B cell (primary cell): Measurements from ENCODE around the gene GATAD2A. TPM values are rescaled to one million over a fixed set of nuclear protein-coding genes. Genes with fewer than 3 reads are reported as not detected.

Experiments
- ATAC-seq: fragments of 200-7000 bp; cut with Tn5 transposase; one replicate; pipeline ENCODE4 v1.10.0; 2021; ENCODE audit warnings: low read depth, mild to moderate bottlenecking, moderate number of reproducible peaks, moderate library complexity
- CTCF ChIA-PET: fragments of 350-600 bp; sonication (Branson Sonifier 250); formaldehyde crosslinking; loops from one replicate; lab custom pipeline; 2021; ENCODE audit warnings: antibody characterized with exemption, inconsistent platforms; lab: Charles Lee
- POLR2A ChIA-PET: fragments of 350-600 bp; sonication (Branson Sonifier 250); formaldehyde crosslinking; loops from one replicate; lab custom pipeline; 2021; ENCODE audit warnings: antibody characterized with exemption; lab: Charles Lee
- DNase-seq: peaks from one replicate; pipeline ENCODE4 v3.0.0; 2013
- H2AFZ ChIP-seq: 2 replicates; pipeline ENCODE4 v1.6.1; 2012; ENCODE audit warnings: mild to moderate bottlenecking, low read depth, low read length; ENCODE audit not compliant: insufficient read depth, poor library complexity, severe bottlenecking
- H3K27ac ChIP-seq, 2 donors: 1 replicate in 1 of 2; 2 replicates in 1 of 2; pipeline ENCODE4 v1.5.1; 2012 to 2013; ENCODE audit warnings: low read length in 2 of 2, mild to moderate bottlenecking in 2 of 2, moderate library complexity in 1 of 2
- H3K27me3 ChIP-seq, 4 experiments: fragments of 200-600 bp in 1 of 4; sonication (generic) in 1 of 4; replicated peaks in 1 of 4; 1 replicate in 2 of 4; 2 replicates in 2 of 4; pipeline versions ENCODE4 v1.6.1 to v1.7.0; 2013 to 2016; ENCODE audit warnings: low read length in 3 of 4, mild to moderate bottlenecking in 2 of 4, mixed read lengths in 1 of 4, moderate library complexity in 1 of 4; ENCODE audit not compliant: insufficient read depth in 4 of 4, control insufficient read depth in 3 of 4; ENCODE audit errors: control extremely low read depth in 1 of 4
- H3K36me3 ChIP-seq, 2 experiments: replicated peaks in 1 of 2; 1 replicate in 1 of 2; 2 replicates in 1 of 2; pipeline versions ENCODE4 v1.6.1 to v1.7.1; 2013; ENCODE audit warnings: low read length in 1 of 2; ENCODE audit not compliant: insufficient read depth in 2 of 2, control insufficient read depth in 1 of 2; ENCODE audit errors: control extremely low read depth in 1 of 2, extremely low read depth in 1 of 2
- H3K4me1 ChIP-seq, 2 donors: fragments of 200-600 bp in 1 of 2; sonication (generic) in 1 of 2; 1 replicate in 1 of 2; 2 replicates in 1 of 2; pipeline versions ENCODE4 v1.5.1 to v1.6.1; 2013 to 2017; ENCODE audit warnings: low read length in 2 of 2; ENCODE audit not compliant: control insufficient read depth in 2 of 2, insufficient read depth in 2 of 2
- H3K4me2 ChIP-seq: replicated peaks from 2 replicates; pipeline ENCODE3; 2012; ENCODE audit warnings: mild to moderate bottlenecking, low read depth, low read length; ENCODE audit not compliant: poor library complexity, severe bottlenecking
- H3K4me3 ChIP-seq, 5 experiments: fragments of 200-600 bp in 1 of 5; sonication (generic) in 1 of 5; 1 replicate in 3 of 5; 2 replicates in 2 of 5; pipeline versions ENCODE4 v1.5.1 to v1.7.0; 2011 to 2016; ENCODE audit warnings: low read length in 4 of 5, mild to moderate bottlenecking in 4 of 5, low read depth in 2 of 5, control low read depth in 1 of 5, moderate library complexity in 1 of 5; ENCODE audit not compliant: insufficient read depth in 1 of 5; ENCODE audit errors: control extremely low read depth in 1 of 5, extremely low read depth in 1 of 5
- H3K79me2 ChIP-seq: fragments of 200-600 bp; sonication (generic); one replicate; pipeline ENCODE4 v1.6.0; 2016; ENCODE audit warnings: low read length; ENCODE audit not compliant: control insufficient read depth, insufficient read depth
- H3K9ac ChIP-seq: fragments of 200-600 bp; sonication (generic); 2 replicates; pipeline ENCODE4 v1.6.1; 2017; ENCODE audit warnings: mild to moderate bottlenecking, low read length, moderate library complexity
- H3K9me3 ChIP-seq, 3 donors: one replicate each; pipeline versions ENCODE4 v1.6.1 to v1.7.1; 2013; ENCODE audit warnings: low read length in 2 of 3; ENCODE audit not compliant: control insufficient read depth in 2 of 3, insufficient read depth in 1 of 3; ENCODE audit errors: control extremely low read depth in 1 of 3
- H4K20me1 ChIP-seq: 2 replicates; pipeline ENCODE4 v1.6.0; 2012; ENCODE audit warnings: mild to moderate bottlenecking, low read length; ENCODE audit not compliant: insufficient read depth, control insufficient read depth, poor library complexity, severe bottlenecking
- H3K27ac Mint-ChIP-seq: one replicate; pipeline ENCODE4 v1.8.0; 2021; ENCODE audit warnings: mixed read lengths
- H3K27me3 Mint-ChIP-seq: one replicate; pipeline ENCODE4 v1.8.0; 2021; ENCODE audit warnings: mixed read lengths
- H3K4me1 Mint-ChIP-seq: one replicate; pipeline ENCODE4 v1.8.0; 2021; ENCODE audit warnings: mixed read lengths
- H3K4me3 Mint-ChIP-seq: one replicate; pipeline ENCODE4 v1.8.0; 2021; ENCODE audit warnings: mixed read lengths
- H3K9me3 Mint-ChIP-seq: one replicate; pipeline ENCODE4 v1.8.0; 2022; ENCODE audit warnings: mixed read lengths; ENCODE audit not compliant: insufficient read depth
- CTCF ChIP-seq: fragments of 200-600 bp; IDR thresholded peaks from one replicate; pipeline ENCODE4 v1.8.0; 2022; ENCODE audit warnings: antibody characterized with exemption, mild to moderate bottlenecking
- EZH2 ChIP-seq: IDR thresholded peaks from 2 replicates; pipeline ENCODE4 v1.6.1; 2012; ENCODE audit warnings: borderline replicate concordance, low read depth, mild to moderate bottlenecking, moderate library complexity, low read length; ENCODE audit not compliant: insufficient read depth, poor library complexity, severe bottlenecking
- WGBS: methylation state at CpG from one replicate; pipeline ENCODE4 v1.1.5; 2013; ENCODE audit warnings: missing lambda C conversion rate; ENCODE audit not compliant: insufficient coverage; 5-methylcytosine and 5-hydroxymethylcytosine counted together
- intact Hi-C: fragments of 100-400 bp; cut with micrococcal nuclease; formaldehyde crosslinking; loops from one replicate; pipeline ENCODE4 v1.10.0; 2022
- polyA plus RNA-seq: library from polyadenylated mRNA; depleted of rRNA; stranded (reverse); fragments of >200 nt; gene quantifications from 2 replicates; pipeline ENCODE4 v1.2.3, GENCODE V29; 2012
- total RNA-seq, 2 donors: library from RNA; stranded (reverse); fragments of 120-200 nt in 1 of 2; gene quantifications; 1 replicate in 1 of 2; 2 replicates in 1 of 2; pipeline versions ENCODE4 v1.2.3 to v1.2.4, GENCODE V29; 2013 to 2022

The GATAD2A gene
- total and polyA plus RNA-seq, 2 donors (not counting 1 experiment from before 2014, with no cell fraction given): 28.8 to 76.3 TPM

GRCh38 chr19:19406878-19407632, 1.6 kb downstream of the GATAD2A start:
- Histone ChIP-seq H3K27ac (peak overlapping the region; percentile 34 to 70), H3K4me2 (peak overlapping the region; percentile 88), H2AFZ (peak overlapping the region; percentile 62), H3K4me3 (peak overlapping the region; percentile 55 to 86 (median 70)), H3K27me3 (no peaks in the 10 kb centered on the region), H3K79me2 (peaks cover 71% of the 10 kb centered on the region), H3K9me3 (peaks cover 0 to 3% (median 0%) of the 10 kb centered on the region in 3 donors), H3K9ac (peak overlapping the region; percentile 69), H4K20me1 (peaks cover 51% of the 10 kb centered on the region), H3K4me1 (peaks cover 32 to 51% of the 10 kb centered on the region in 2 donors), H3K36me3 (no peaks in the 10 kb centered on the region)
- Mint-ChIP-seq H3K4me1 (peaks cover 54% of the 10 kb centered on the region), H3K27me3 (no peaks in the 10 kb centered on the region), H3K27ac (peak overlapping the region; percentile 92), H3K9me3 (no peaks in the 10 kb centered on the region), H3K4me3 (peak overlapping the region; percentile 84)
- TF ChIP-seq CTCF (peak; percentile 40), EZH2 (no peak)
- ATAC-seq (no peak), DNase-seq (peak; percentile 61)
- 53% methylated on average over 3 of the region's 12 CpGs for WGBS
- ChIA-PET POLR2A (interaction anchor here (1.1 to 2.8 kb wide), 4 partner anchors 22 to 81 kb away, joined by 4 to 45 read pairs (median 6); no protein-coding TSS in a partner anchor), CTCF (interaction anchor here (1.1 to 8.4 kb wide), 7 partner anchors 11 to 125 kb away, joined by 3 to 91 read pairs (median 4); no protein-coding TSS in a partner anchor)
- intact Hi-C loops: loop anchor here (5.0 kb wide), 2 partner anchors 40 to 55 kb away; no protein-coding TSS in a partner anchor

- POLR2A ChIA-PET: interaction anchor here (1.4 to 1.6 kb wide), 2 partner anchors 43 to 80 kb away, joined by 6 to 7 read pairs; no protein-coding TSS in a partner anchor
- H3K4me3 ChIP-seq: peak overlapping the region in 1 of 5 experiments; percentile 20
- no peak for ATAC-seq
Measured at GRCh38 chr19:19407633-19407930, 2.1 kb downstream of the GATAD2A start.

More at GRCh38 chr19:19407633-19407930, 2.1 kb downstream of the GATAD2A start:
- peaks cover 57% of the 10 kb centered on the region for H3K4me1 Mint-ChIP-seq
- Histone ChIP-seq H4K20me1 (peaks cover 55% of the 10 kb centered on the region), H3K9me3 (peaks cover 0 to 3% (median 0%) of the 10 kb centered on the region in 3 donors), H3K9ac (no peak overlapping the region), H3K79me2 (peaks cover 75% of the 10 kb centered on the region), H3K36me3 (no peaks in the 10 kb centered on the region), H3K27me3 (no peaks in the 10 kb centered on the region), H3K27ac (peak overlapping the region in 1 of 2 donors; percentile 70), H2AFZ (no peak overlapping the region), H3K4me1 (peaks cover 32 to 51% of the 10 kb centered on the region in 2 donors), H3K4me2 (peak overlapping the region; percentile 88)
- TF ChIP-seq CTCF: no peak
- no peak for TF ChIP-seq EZH2
- peak overlapping the region; percentile 84 for H3K4me3 Mint-ChIP-seq
- CTCF ChIA-PET: interaction anchor here (1.1 to 8.4 kb wide), 5 partner anchors 10 to 83 kb away, joined by 3 to 91 read pairs (median 5); no protein-coding TSS in a partner anchor
- no peaks in the 10 kb centered on the region for H3K9me3 Mint-ChIP-seq
- no CpG with 5 or more reads among the region's 4 CpGs for WGBS
- intact Hi-C loops: loop anchor here (5.0 kb wide), 2 partner anchors 40 to 55 kb away; no protein-coding TSS in a partner anchor
- peak overlapping the region; percentile 92 for H3K27ac Mint-ChIP-seq
- H3K27me3 Mint-ChIP-seq: no peaks in the 10 kb centered on the region
- no peak for DNase-seq
